ENCODE measurements around the gene PLEKHA5. TPM values are rescaled to one million over a fixed set of nuclear protein-coding genes. Genes with fewer than 3 reads are reported as not detected.

The PLEKHA5 gene
- polyA plus RNA-seq, 1 donor (not counting 4 experiments of a cell fraction or from before 2014, with no cell fraction given): 21.7 TPM

- FAIRE-seq: no peak
- H3K27me3 ChIP-seq (ENCODE audit: control insufficient read depth, extremely low read depth, insufficient read depth, low read length): no peaks in the 10 kb centered on the region
- no peak overlapping the region for H2AFZ ChIP-seq (ENCODE audit: control insufficient read depth, low read length)
- H3K27ac ChIP-seq (ENCODE audit: control insufficient read depth, insufficient read depth, low read length): no peak overlapping the region
- peaks cover 66% of the 10 kb centered on the region for H3K79me2 ChIP-seq (ENCODE audit: control insufficient read depth, insufficient read depth, low read length)
- no peak overlapping the region for H3K9ac ChIP-seq (ENCODE audit: control insufficient read depth, extremely low read depth, insufficient read depth, low read length)
- no peak for DNase-seq (ENCODE audit: low read depth, low spot score)
- H3K9me1 ChIP-seq (ENCODE audit: control insufficient read depth, extremely low read depth, insufficient read depth, low read length): no peaks in the 10 kb centered on the region
- dilution Hi-C loops (cut with MboI; ENCODE audit: extremely low pct_ligation_motif_present, low sequenced_read_pairs): no loop called here
- no peak overlapping the region for H3K4me2 ChIP-seq (ENCODE audit: control insufficient read depth, extremely low read depth, insufficient read depth, low read depth, low read length)
- H4K20me1 ChIP-seq (ENCODE audit: control insufficient read depth, extremely low read depth, insufficient read depth, low read length): no peaks in the 10 kb centered on the region
- H3K9me3 ChIP-seq (ENCODE audit: control insufficient read depth, low read depth, low read length): no peaks in the 10 kb centered on the region
- no peak overlapping the region for H3K4me3 ChIP-seq (ENCODE audit: control insufficient read depth in 2 of 3, extremely low read depth in 1 of 3, insufficient read depth in 2 of 3, low read depth in 1 of 3, low read length in 3 of 3)
- peaks cover 16% of the 10 kb centered on the region for H3K4me1 ChIP-seq (ENCODE audit: control insufficient read depth, extremely low read depth, insufficient read depth, low read length)
- H3K36me3 ChIP-seq (ENCODE audit: control insufficient read depth in 2 of 2, extremely low read depth in 1 of 2, insufficient read depth in 2 of 2, low read length in 2 of 2): no peaks in the 10 kb centered on the region
- TF ChIP-seq EZH2 (IDR thresholded peaks at IDR 0.05; ENCODE audit: low read length): no peak
- no peak for TF ChIP-seq CTCF (optimal IDR thresholded peaks at IDR 0.05 in 1 of 3, IDR thresholded peaks at IDR 0.05 in 1 of 3, conservative IDR thresholded peaks at IDR 0.05 in 1 of 3; ENCODE audit: extremely low read depth in 1 of 3, insufficient read depth in 2 of 3, low read length in 3 of 3)
These were observed 38.2 kb downstream of the PLEKHA5 start for GRCh38 chr12:19167708-19168107.

GRCh38 chr12:19168644-19169043 is 39.1 kb downstream of the PLEKHA5 start:
- no peak overlapping the region for H2AFZ ChIP-seq (ENCODE audit: control insufficient read depth, low read length)
- H3K79me2 ChIP-seq (ENCODE audit: control insufficient read depth, insufficient read depth, low read length): peaks cover 69% of the 10 kb centered on the region
- no peak for DNase-seq (ENCODE audit: low read depth, low spot score)
- no peaks in the 10 kb centered on the region for H3K9me3 ChIP-seq (ENCODE audit: control insufficient read depth, low read depth, low read length)
- no peaks in the 10 kb centered on the region for H3K36me3 ChIP-seq (ENCODE audit: control insufficient read depth in 2 of 2, extremely low read depth in 1 of 2, insufficient read depth in 2 of 2, low read length in 2 of 2)
- no peak for FAIRE-seq
- H3K27ac ChIP-seq (ENCODE audit: control insufficient read depth, insufficient read depth, low read length): no peak overlapping the region
- H3K4me2 ChIP-seq (ENCODE audit: control insufficient read depth, extremely low read depth, insufficient read depth, low read depth, low read length): no peak overlapping the region
- H3K27me3 ChIP-seq (ENCODE audit: control insufficient read depth, extremely low read depth, insufficient read depth, low read length): no peaks in the 10 kb centered on the region
- H3K4me3 ChIP-seq (ENCODE audit: control insufficient read depth in 2 of 3, extremely low read depth in 1 of 3, insufficient read depth in 2 of 3, low read depth in 1 of 3, low read length in 3 of 3): no peak overlapping the region
- peaks cover 16% of the 10 kb centered on the region for H3K4me1 ChIP-seq (ENCODE audit: control insufficient read depth, extremely low read depth, insufficient read depth, low read length)
- H3K9ac ChIP-seq (ENCODE audit: control insufficient read depth, extremely low read depth, insufficient read depth, low read length): no peak overlapping the region
- no peaks in the 10 kb centered on the region for H4K20me1 ChIP-seq (ENCODE audit: control insufficient read depth, extremely low read depth, insufficient read depth, low read length)
- no peak for TF ChIP-seq CTCF (optimal IDR thresholded peaks at IDR 0.05 in 1 of 3, IDR thresholded peaks at IDR 0.05 in 1 of 3, conservative IDR thresholded peaks at IDR 0.05 in 1 of 3; ENCODE audit: extremely low read depth in 1 of 3, insufficient read depth in 2 of 3, low read length in 3 of 3)
- no peak for TF ChIP-seq EZH2 (IDR thresholded peaks at IDR 0.05; ENCODE audit: low read length)
- H3K9me1 ChIP-seq (ENCODE audit: control insufficient read depth, extremely low read depth, insufficient read depth, low read length): no peaks in the 10 kb centered on the region
- dilution Hi-C loops (cut with MboI; ENCODE audit: extremely low pct_ligation_motif_present, low sequenced_read_pairs): no loop called here

Data from keratinocyte (primary cell).